ENCODE results near the gene MYOG. TPM values are rescaled to one million over a fixed set of nuclear protein-coding genes. Genes with fewer than 3 reads are reported as not detected.

Gene MYOG
- total RNA-seq, 1 experiment from 2014 or later = not detected

GRCh38 chr1:203089651-203090045 is 3.8 kb upstream of the MYOG start:
- Mint-ChIP-seq H3K36me3 (ENCODE audit: insufficient read depth in 1 of 3, low read depth in 3 of 3) (peaks cover 2 to 5% (median 3%) of the 10 kb centered on the region in 3 experiments; a peak in 5 of 7 replicates), H3K9me3 (peaks cover 4 to 6% of the 10 kb centered on the region in 2 experiments), H3K27ac (no peak overlapping the region), H3K4me1 (peaks cover 28 to 32% of the 10 kb centered on the region in 2 experiments), H3K27me3 (ENCODE audit: low read depth) (peaks cover 12% of the 10 kb centered on the region), H3K4me3 (no peak overlapping the region)
- Histone ChIP-seq H4K91ac (ENCODE audit: insufficient read length, low read depth, low read length) (no peak overlapping the region), H2BK120ac (ENCODE audit: low read depth, low read length, poor library complexity, severe bottlenecking) (no peak overlapping the region), H3K56ac (ENCODE audit: insufficient read length, low read depth, low read length) (no peak overlapping the region), H4K20me1 (ENCODE audit: control insufficient read depth, insufficient read depth, insufficient read length) (peaks cover 3% of the 10 kb centered on the region), H4K8ac (replicated peaks; ENCODE audit: insufficient read length, low read depth, low read length) (no peak overlapping the region), H3K79me1 (ENCODE audit: insufficient read depth, low read depth, low read length, poor library complexity, severe bottlenecking) (no peaks in the 10 kb centered on the region), H2AFZ (ENCODE audit: low read length) (no peak overlapping the region), H3K9me3 (ENCODE audit: control insufficient read depth, low read depth, low read length) (no peaks in the 10 kb centered on the region), H3K27ac (ENCODE audit: insufficient read length, low read depth, low read length) (no peak overlapping the region), H2BK15ac (ENCODE audit: low read depth, low read length) (no peak overlapping the region), H2AK5ac (ENCODE audit: insufficient read length, low read length) (no peak overlapping the region), H3K9ac (ENCODE audit: extremely low read depth, insufficient read length, low read length) (no peak overlapping the region), H3K79me2 (ENCODE audit: insufficient read depth, low read length) (no peaks in the 10 kb centered on the region), H3K18ac (ENCODE audit: insufficient read length, low read depth, low read length) (no peak overlapping the region), H3K4ac (ENCODE audit: low read depth, low read length) (no peak overlapping the region), H3K23ac (ENCODE audit: insufficient read length, low read depth, low read length) (no peak overlapping the region), H3K14ac (ENCODE audit: insufficient read depth, low read length) (no peak overlapping the region; the same call in 1 of the 2 replicates), H4K5ac (ENCODE audit: insufficient read length, low read depth, low read length) (no peak overlapping the region), H3K4me2 (ENCODE audit: insufficient read depth, insufficient read length, low read length) (no peak overlapping the region), H2BK12ac (ENCODE audit: insufficient read length, low read depth, low read length) (no peak overlapping the region), H3K4me1 (ENCODE audit: insufficient read depth, low read length) (no peaks in the 10 kb centered on the region), H3K23me2 (ENCODE audit: insufficient read length, low read depth, low read length, poor library complexity, severe bottlenecking) (no peaks in the 10 kb centered on the region), H2BK5ac (ENCODE audit: insufficient read length, low read length) (no peak overlapping the region), H3K27me3 (ENCODE audit: insufficient read depth, low read length) (no peaks in the 10 kb centered on the region), H2BK20ac (ENCODE audit: low read depth, low read length, poor library complexity, severe bottlenecking) (no peak overlapping the region), H3T11ph (ENCODE audit: low read length) (no peak overlapping the region)
- no CpG with 5 or more reads among the region's 7 CpGs for WGBS (ENCODE audit: extremely low coverage, insufficient read length, low lambda C conversion rate)
- peak; percentile 33 for DNase-seq
- peak; percentile 39; the same call in 2 of the 3 replicates for TF ChIP-seq CTCF (conservative IDR thresholded peaks at IDR 0.05)
